ENCODE results near the gene BIN1.
A peak's percentile ranks its signal among the peaks of the same experiment; 100 is the strongest.
"Not testable (repeated sequence)": the region's sequence is repeated elsewhere in the genome, so short reads cannot be mapped to it uniquely, and the experiment has no call there.

BIN1 gene

GRCh38 chr2:127133793-127134192 lies 26.8 kb upstream of the BIN1 start:
- no peak for DNase-seq

GRCh38 chr2:127130421-127130820 lies 23.5 kb upstream of the BIN1 start:
- DNase-seq, result no peak

- DNase-seq, result no peak
Measured at GRCh38 chr2:127129937-127130336, 23.0 kb upstream of the BIN1 start.

GRCh38 chr2:127128445-127128904 lies 21.5 kb upstream of the BIN1 start:
- DNase-seq, result no peak

GRCh38 chr2:127125821-127126220 lies 18.9 kb upstream of the BIN1 start:
- DNase-seq, result no peak

GRCh38 chr2:127124426-127124825 lies 17.5 kb upstream of the BIN1 start:
- DNase-seq, result no peak

- DNase-seq, result no peak
Measured at GRCh38 chr2:127122361-127123027, 15.5 kb upstream of the BIN1 start.

GRCh38 chr2:127121776-127122176 lies 14.8 kb upstream of the BIN1 start:
- no peak for DNase-seq

- DNase-seq, result no peak
Measured at GRCh38 chr2:127121353-127121752, 14.4 kb upstream of the BIN1 start.

GRCh38 chr2:127120408-127120807 lies 13.5 kb upstream of the BIN1 start:
- DNase-seq, result not testable (repeated sequence)

- no peak for DNase-seq
Measured at GRCh38 chr2:127118467-127118866, 11.5 kb upstream of the BIN1 start.

- no peak for DNase-seq
Measured at GRCh38 chr2:127118038-127118437, 11.1 kb upstream of the BIN1 start.

GRCh38 chr2:127117603-127118002 lies 10.6 kb upstream of the BIN1 start:
- DNase-seq, result no peak

- no peak for DNase-seq
Measured at GRCh38 chr2:127115471-127116199, 8.7 kb upstream of the BIN1 start.

- DNase-seq, result no peak
Measured at GRCh38 chr2:127110985-127111384, 4.0 kb upstream of the BIN1 start.

GRCh38 chr2:127108090-127108523 lies 1.2 kb upstream of the BIN1 start:
- DNase-seq, result no peak

- no peak for DNase-seq
Measured at GRCh38 chr2:127107622-127107999, 657 bp upstream of the BIN1 start.

GRCh38 chr2:127106457-127106990 lies 430 bp downstream of the BIN1 start:
- no peak for DNase-seq

- DNase-seq, result peak; percentile 22 to 38
Measured at GRCh38 chr2:127105656-127106456, 1.1 kb downstream of the BIN1 start.

- DNase-seq, result no peak
Measured at GRCh38 chr2:127104881-127105655, 1.9 kb downstream of the BIN1 start.

- DNase-seq, result no peak
Measured at GRCh38 chr2:127104166-127104660, 2.7 kb downstream of the BIN1 start.

All from inflammatory macrophage (primary cell).